ENCODE measurements around the gene CTNNA1.

The CTNNA1 gene

GRCh38 chr5:138869763-138870500 lies 116.7 kb downstream of the CTNNA1 start:
- no peak for DNase-seq

DNA sequence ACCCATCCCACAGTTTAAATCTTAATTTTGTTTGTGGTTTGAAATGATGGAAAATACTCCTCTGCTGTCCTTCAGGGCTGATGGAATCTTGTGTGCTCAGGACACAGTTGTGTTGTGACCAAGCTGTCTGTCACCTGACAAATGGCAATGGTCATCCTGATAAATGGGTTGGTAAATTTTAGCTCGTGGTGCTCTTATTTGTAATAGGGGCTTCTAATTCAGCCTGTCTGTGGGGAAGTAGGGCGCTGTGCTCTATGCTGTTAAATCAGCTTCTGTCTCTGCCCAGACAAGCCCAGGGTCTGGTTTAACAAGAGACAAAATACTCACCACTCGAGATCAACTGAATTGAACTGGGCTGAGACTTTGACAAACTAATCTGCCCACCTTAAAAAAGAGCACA lies 117.4 kb downstream of the CTNNA1 start:
- no peak for DNase-seq

GRCh38 chr5:138872841-138873465 lies 119.7 kb downstream of the CTNNA1 start:
- DNase-seq: no peak

GRCh38 chr5:138873466-138874221 lies 120.4 kb downstream of the CTNNA1 start:
- DNase-seq: no peak

DNA sequence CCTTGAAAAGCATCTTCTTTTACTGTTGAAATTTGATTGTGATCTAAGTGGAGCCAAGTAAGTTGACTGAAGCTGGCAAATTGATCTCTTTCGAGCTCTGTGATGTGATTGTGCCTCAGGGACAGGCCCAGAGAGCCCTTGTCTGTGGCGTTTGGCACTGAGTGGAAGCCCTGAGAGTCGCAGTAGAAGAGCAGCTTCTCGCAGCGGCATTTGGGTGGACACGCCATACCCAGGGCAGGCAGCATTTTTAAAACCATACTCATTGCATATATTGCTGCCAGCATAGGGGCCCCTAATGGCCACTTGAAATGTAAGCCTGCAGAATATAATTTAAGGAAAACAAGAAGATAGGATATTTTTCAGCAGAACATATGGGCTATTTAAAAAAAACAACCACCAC lies 121.0 kb downstream of the CTNNA1 start:
- DNase-seq: peak; percentile 26

GRCh38 chr5:138874771-138875551 lies 121.7 kb downstream of the CTNNA1 start, which contains the start of gene LRRTM2:
Gene LRRTM2, minus strand, starts transcription at chr5:138875335. Its CDS starts 424 bp downstream, at chr5:138874911.
- DNase-seq: peak; percentile 90

- DNase-seq: no peak
Observed at GRCh38 chr5:138875552-138875875, 122.3 kb downstream of the CTNNA1 start.

DNA sequence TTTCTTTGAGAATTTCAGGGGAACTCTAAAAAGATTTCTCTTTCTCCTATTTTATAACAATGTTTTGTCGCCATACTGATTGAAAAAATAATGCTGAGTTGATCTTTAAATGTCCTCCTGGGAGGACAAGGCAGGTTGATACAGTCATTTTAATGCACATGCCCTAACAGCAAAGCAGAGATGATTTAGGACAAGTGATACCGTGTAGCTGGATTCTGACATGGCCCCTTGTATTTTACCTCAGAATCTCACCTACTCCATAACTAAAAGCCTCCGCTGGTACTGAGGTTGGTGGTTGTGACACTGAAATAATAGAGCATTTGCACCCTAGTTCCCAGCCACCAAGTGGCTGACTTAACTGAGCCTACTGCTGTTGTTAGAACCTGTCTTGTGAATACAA lies 122.7 kb downstream of the CTNNA1 start:
- DNase-seq: no peak

GRCh38 chr5:138876811-138877210 lies 123.6 kb downstream of the CTNNA1 start:
- no peak for DNase-seq

DNA sequence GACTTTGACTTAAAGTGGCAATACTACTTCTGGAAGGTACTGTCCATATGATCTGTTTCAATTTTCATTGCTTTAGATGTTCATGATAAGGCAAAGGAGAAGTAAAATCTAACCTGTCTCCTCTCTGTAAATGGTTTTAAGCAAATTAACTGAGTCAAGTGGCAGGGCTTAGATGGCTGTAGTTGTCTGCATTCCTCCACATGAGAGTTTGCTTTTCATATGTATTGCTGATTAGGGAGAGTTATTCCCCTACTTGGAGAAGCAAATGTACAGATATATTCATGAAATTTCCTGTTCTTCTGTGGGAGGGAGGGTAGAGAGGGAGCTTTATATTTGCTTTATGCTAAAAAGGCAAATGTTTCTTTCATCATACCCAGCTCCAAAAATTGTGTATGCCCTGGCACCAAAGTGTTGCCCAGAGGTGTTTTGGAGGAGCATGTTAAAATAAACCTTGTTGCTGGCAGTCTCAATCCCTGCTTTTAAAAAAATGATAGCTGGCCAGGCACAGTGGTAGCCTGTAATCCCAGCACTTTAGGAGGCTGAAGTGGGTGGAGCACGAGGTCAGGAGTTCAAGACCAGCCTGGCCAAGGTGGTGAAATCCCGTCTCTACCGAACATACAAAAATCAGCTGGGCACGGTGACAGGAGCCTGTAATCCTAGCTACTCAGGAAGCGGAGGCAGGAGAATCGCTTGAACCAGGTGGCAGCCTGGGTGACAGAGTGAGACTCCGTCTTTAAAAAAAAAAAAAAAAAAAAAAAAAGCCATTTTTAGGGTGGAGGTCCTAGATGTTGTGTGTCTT lies 125.4 kb downstream of the CTNNA1 start:
- DNase-seq: no peak

DNA sequence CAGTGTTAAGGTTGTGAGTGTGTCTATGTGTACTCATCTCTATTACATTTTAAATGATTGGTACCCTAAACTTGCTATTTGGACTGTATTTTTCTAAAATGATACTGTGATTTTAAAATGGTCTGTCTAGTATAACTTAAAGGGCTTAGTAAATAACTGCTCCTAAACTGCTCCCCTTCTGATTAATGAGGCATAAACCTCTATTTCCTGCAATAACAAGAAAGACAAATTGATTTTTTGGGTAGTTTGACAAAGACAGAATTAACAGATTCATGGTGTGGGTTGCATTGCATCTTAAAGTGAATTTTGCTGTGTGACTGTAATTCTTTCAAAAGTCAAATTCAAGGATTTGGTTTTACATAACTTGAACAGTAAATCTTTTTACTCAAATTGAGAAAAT lies 130.0 kb downstream of the CTNNA1 start:
- DNase-seq: no peak

DNA sequence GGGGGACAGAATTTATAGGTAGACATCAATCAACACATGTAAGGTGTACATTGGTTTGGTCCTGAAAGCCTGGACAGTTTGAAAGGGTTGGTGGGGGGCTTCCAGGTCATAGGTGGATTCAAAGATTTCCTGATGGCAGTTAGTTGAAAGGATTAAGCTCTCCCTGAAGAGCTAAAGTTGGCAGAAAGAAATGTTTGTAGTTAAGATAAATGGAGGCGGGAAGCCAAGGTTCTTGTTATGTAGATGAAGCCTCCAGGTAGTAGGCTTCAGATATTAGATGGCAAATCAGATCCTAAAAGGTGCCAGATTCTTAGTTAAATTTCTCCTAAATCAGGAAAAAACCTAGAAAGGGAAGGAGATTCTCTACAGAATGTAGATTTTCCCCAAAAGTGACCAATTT lies 130.9 kb downstream of the CTNNA1 start:
- no peak for DNase-seq

DNA sequence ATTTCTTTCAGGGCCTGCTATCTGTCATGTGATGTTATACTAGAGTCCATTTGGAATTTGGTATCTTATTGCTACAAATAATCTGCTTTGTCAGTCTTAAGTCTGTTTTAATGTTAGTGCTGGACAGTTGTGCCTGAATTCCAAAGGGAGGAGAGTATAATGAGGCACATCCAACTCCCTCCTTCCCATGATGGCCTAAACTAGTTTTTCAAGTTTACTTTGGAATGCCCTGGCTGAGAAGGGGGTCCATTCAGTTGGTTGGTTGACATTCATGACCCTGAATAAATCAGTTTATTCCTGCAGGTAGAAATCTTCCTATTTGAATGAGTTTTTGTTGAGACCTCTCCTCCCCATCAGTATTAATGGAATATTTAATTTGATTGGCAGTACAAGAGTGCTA lies 131.3 kb downstream of the CTNNA1 start:
- no peak for DNase-seq

- DNase-seq: no peak
Observed at GRCh38 chr5:138889994-138890393, 136.8 kb downstream of the CTNNA1 start.

DNA sequence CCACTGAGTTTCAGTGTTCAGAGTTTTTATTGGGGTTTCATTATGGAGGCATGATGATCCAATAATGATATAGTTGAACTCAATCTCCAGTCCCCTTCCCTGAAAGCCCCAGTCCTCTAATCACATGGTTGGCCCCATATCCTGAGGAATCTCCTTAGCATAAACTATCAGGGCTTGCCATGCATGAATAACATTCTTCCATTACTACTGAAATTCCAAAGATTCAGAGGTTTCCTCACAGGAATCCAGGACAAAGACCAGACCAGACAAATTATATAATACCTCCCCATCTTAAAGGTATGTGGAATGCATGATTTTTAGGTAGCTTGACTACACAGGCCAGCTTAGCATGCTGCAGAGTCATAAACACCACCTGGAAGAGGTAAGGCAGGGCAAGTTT lies 137.4 kb downstream of the CTNNA1 start:
- DNase-seq: no peak

GRCh38 chr5:138895918-138896317 lies 142.7 kb downstream of the CTNNA1 start:
- DNase-seq: no peak

DNA sequence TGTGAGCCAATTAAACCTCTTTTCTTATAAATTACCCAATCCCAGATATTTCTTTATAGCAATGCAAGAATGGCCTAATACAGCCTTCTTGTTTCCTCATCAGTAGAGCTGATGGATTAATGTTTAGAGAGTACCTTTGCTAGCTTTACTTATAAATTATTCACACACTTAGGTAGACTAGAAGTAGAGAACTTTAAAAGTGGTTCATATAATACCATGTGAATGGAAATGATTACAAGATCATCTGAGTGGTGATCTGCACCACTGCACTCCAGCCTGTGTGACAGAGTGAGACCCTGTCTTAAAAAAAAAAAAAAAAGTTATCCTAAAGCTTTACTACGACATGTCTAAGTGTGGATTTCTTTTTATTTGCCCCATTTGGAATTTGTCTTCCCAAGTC lies 145.1 kb downstream of the CTNNA1 start:
- DNase-seq: no peak

GRCh38 chr5:138898742-138899141 lies 145.5 kb downstream of the CTNNA1 start:
- no peak for DNase-seq

DNA sequence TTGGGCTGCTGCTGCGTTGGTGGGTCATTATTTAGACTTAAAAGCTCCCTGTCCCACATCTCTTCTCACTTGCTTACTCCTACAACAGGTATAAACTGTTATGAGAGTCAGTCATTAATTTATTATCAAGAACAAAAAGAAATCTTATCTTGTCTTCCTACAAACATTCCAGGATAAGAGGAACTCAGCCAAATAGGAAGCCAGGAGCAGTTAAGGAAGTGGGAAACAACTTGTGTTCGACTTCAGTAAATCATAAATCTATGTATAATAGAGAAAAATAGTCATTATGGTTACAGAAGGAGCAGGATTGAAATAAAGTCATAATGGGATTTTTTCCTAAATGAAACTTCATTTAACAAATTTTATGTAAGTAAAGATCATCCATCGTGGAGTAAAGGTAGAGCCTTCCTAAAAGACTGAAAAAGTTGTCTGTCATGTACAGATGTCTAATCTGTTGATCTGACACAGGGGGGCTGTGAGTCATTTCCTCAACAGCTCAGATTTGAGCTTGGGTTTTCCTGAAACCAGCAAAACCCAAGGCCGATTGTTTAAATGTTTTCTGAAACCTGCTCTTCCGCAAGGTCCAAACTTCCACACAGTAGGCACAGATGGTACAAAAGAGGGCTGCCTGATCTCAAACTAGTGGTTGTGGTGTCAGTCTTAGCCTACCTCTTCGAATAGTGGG lies 147.2 kb downstream of the CTNNA1 start:
- DNase-seq: peak; percentile 58

DNA sequence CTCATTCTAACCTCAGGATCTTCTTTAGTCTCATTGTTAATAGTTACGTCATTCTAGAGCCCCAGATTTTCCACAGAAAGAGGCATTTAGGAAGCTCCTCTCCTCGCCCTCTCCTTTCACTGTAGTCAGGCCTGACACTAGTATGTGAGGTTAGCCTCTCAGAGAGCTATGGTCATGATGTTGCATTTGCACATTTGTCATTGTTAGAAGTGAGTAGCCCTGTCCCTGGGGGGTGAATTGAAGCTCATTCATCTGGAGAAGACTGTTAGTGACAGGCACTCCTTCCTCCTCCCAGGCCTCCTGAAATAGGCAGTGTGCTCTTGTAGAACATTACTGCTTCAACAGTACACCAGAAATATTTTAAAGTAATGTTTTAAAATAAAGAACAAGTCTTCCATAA lies 148.5 kb downstream of the CTNNA1 start:
- peak; percentile 4 for DNase-seq

DNA sequence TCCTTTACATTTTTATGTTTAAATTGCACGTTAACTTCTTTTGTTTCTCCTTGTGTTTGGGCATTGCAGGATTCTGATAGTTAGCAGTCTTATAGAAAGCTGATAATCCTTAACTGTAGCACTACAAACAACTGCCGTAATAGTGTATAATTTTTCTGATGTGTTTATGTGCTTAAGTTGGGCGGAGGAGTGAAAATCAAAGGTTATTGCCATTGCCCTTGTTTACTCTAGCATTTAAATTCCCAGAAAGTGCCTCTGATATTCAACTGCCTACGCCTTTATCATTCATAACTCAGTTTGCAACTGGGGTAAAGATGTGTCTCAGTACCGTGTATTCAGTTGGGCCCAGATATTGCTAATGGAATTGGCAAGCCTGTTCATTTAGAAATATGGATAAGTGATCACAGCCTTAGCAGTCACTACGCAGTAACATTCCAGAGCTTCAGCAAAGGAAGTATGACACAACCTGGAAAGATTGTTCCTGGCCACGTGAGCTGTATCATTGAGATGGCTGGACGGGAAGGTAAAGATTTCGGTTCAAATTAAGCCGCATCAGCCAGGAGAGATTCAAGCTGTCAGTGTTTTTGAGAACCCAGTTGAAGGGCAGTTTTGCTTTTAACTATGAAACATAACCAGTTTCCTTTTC lies 150.0 kb downstream of the CTNNA1 start:
- peak; percentile 65 for DNase-seq
